SK-N-SH treated with all-trans-retinoic acid at 6 μM for 48 hours (cell line): ENCODE data around the gene TSPAN18.
A peak's percentile ranks its signal among the peaks of the same experiment; 100 is the strongest.

Source experiments
- ATAC-seq: fragments of 200-7000 bp; cut with Tn5 transposase; 3 replicates; pipeline ENCODE4 v1.9.1; 2020; ENCODE audit warnings: mild to moderate bottlenecking, moderate library complexity
- BACH2 ChIP-seq: fragments of 250-450 bp; sonication (Bioruptor Pico); IDR thresholded peaks from 2 replicates; pipeline ENCODE4 v1.9.0; 2021; ENCODE audit warnings: mild to moderate bottlenecking, borderline replicate concordance
- CREB5 ChIP-seq: fragments of 250-450 bp; sonication (Bioruptor Pico); IDR thresholded peaks from 2 replicates; pipeline ENCODE4 v1.5.1; 2020; ENCODE audit warnings: low read depth, mild to moderate bottlenecking, moderate library complexity
- CSDC2 ChIP-seq: fragments of 250-450 bp; sonication (Bioruptor Pico); IDR thresholded peaks from 2 replicates; pipeline ENCODE4 v1.5.0; 2020; ENCODE audit warnings: mild to moderate bottlenecking, moderate library complexity
- ESRRG ChIP-seq: fragments of 250-450 bp; sonication (Bioruptor Pico); IDR thresholded peaks from 2 replicates; pipeline ENCODE4 v1.6.1; 2021; ENCODE audit warnings: mild to moderate bottlenecking
- GLIS3 ChIP-seq: fragments of 250-450 bp; sonication (Bioruptor Pico); IDR thresholded peaks from 2 replicates; pipeline ENCODE4 v1.5.0; 2020; ENCODE audit warnings: mild to moderate bottlenecking, moderate library complexity
- ISL1 ChIP-seq: fragments of 250-450 bp; sonication (Bioruptor Pico); IDR thresholded peaks from 2 replicates; pipeline ENCODE4 v2.1.2; 2022; ENCODE audit warnings: mild to moderate bottlenecking, moderate library complexity
- OSR1 ChIP-seq: fragments of 250-450 bp; sonication (Bioruptor Pico); IDR thresholded peaks from 2 replicates; pipeline ENCODE4 v1.8.0; 2022; ENCODE audit warnings: moderate library complexity, mild to moderate bottlenecking, inconsistent platforms
- PATZ1 ChIP-seq: fragments of 250-450 bp; sonication (Bioruptor Pico); IDR thresholded peaks from 2 replicates; pipeline ENCODE4 v1.8.0; 2020; ENCODE audit warnings: mild to moderate bottlenecking, moderate library complexity, borderline replicate concordance
- PPARA ChIP-seq: fragments of 250-450 bp; sonication (Bioruptor Pico); IDR thresholded peaks from 2 replicates; pipeline ENCODE4 v1.5.0; 2020; ENCODE audit warnings: mild to moderate bottlenecking, borderline replicate concordance
- RARB ChIP-seq: fragments of 250-450 bp; sonication (Bioruptor Pico); IDR thresholded peaks from 2 replicates; pipeline ENCODE4 v1.8.0; 2021; ENCODE audit warnings: mild to moderate bottlenecking, moderate library complexity
- SNAI2 ChIP-seq: fragments of 250-450 bp; sonication (Bioruptor Pico); IDR thresholded peaks from 2 replicates; pipeline ENCODE4 v1.5.0; 2020; ENCODE audit warnings: mild to moderate bottlenecking, moderate library complexity
- TCF4 ChIP-seq: fragments of 250-450 bp; sonication (Bioruptor Pico); IDR thresholded peaks from 2 replicates; pipeline ENCODE4 v1.8.0; 2021; ENCODE audit warnings: mild to moderate bottlenecking, moderate library complexity, borderline replicate concordance
- TOX ChIP-seq: fragments of 250-450 bp; sonication (Bioruptor Pico); IDR thresholded peaks from 2 replicates; pipeline ENCODE4 v1.8.0; 2021; ENCODE audit warnings: mild to moderate bottlenecking, moderate library complexity, borderline replicate concordance
- TSHZ2 ChIP-seq: fragments of 250-450 bp; sonication (Bioruptor Pico); IDR thresholded peaks from 2 replicates; pipeline ENCODE4 v1.5.0; 2020; ENCODE audit warnings: mild to moderate bottlenecking, moderate library complexity
- ZC3H10 ChIP-seq: fragments of 250-450 bp; sonication (Bioruptor Pico); IDR thresholded peaks from 2 replicates; pipeline ENCODE4 v1.5.1; 2021; ENCODE audit warnings: mild to moderate bottlenecking, moderate library complexity
- ZFP3 ChIP-seq: fragments of 250-450 bp; sonication (Bioruptor Pico); IDR thresholded peaks from 2 replicates; pipeline ENCODE4 v1.5.0; 2020; ENCODE audit warnings: mild to moderate bottlenecking, moderate library complexity
- ZFP30 ChIP-seq: fragments of 450-650 bp; formaldehyde crosslinking; IDR thresholded peaks from 2 replicates; pipeline ENCODE4 v1.5.0; 2022; ENCODE audit warnings: mild to moderate bottlenecking, moderate library complexity
- ZNF70 ChIP-seq: fragments of 450-650 bp; formaldehyde crosslinking; IDR thresholded peaks from 2 replicates; pipeline ENCODE4 v1.5.0; 2020; ENCODE audit warnings: mild to moderate bottlenecking, moderate library complexity
- ZNF8 ChIP-seq: fragments of 450-650 bp; formaldehyde crosslinking; IDR thresholded peaks from 2 replicates; pipeline ENCODE4 v1.5.0; 2020; ENCODE audit warnings: mild to moderate bottlenecking, moderate library complexity

The TSPAN18 gene

GRCh38 chr11:44729713-44730112, 3.0 kb downstream of the TSPAN18 start:
- ATAC-seq, result no peak
- TF ChIP-seq CREB5 (CRISPR knock-in tag), result no peak
- no peak for TF ChIP-seq TCF4 (CRISPR knock-in tag)
- no peak for TF ChIP-seq ZNF8 (CRISPR knock-in tag)
- TF ChIP-seq ESRRG (CRISPR knock-in tag), result no peak
- no peak for TF ChIP-seq ZNF70 (CRISPR knock-in tag)
- no peak for TF ChIP-seq BACH2 (CRISPR knock-in tag)
- TF ChIP-seq TOX, result no peak
- no peak for TF ChIP-seq TSHZ2 (CRISPR knock-in tag)
- TF ChIP-seq PATZ1 (CRISPR knock-in tag), result no peak
- TF ChIP-seq ISL1 (CRISPR knock-in tag), result no peak
- no peak for TF ChIP-seq PPARA (CRISPR knock-in tag)
- no peak for TF ChIP-seq CSDC2 (CRISPR knock-in tag)
- TF ChIP-seq GLIS3, result no peak
- TF ChIP-seq ZFP30 (CRISPR knock-in tag), result no peak

GRCh38 chr11:44730775-44731174, 4.0 kb downstream of the TSPAN18 start:
- TF ChIP-seq ISL1 (CRISPR knock-in tag), result no peak
- no peak for TF ChIP-seq ZC3H10
- no peak for TF ChIP-seq CREB5 (CRISPR knock-in tag)
- TF ChIP-seq RARB (CRISPR knock-in tag), result no peak
- no peak for TF ChIP-seq ZFP3
- no peak for TF ChIP-seq OSR1 (CRISPR knock-in tag)
- no peak for TF ChIP-seq SNAI2 (CRISPR knock-in tag)
- TF ChIP-seq ESRRG (CRISPR knock-in tag), result no peak
- no peak for ATAC-seq

GRCh38 chr11:44731685-44732430, 5.1 kb downstream of the TSPAN18 start:
- peak; percentile 28; the same call in 1 of the 3 replicates for ATAC-seq
- TF ChIP-seq TSHZ2 (CRISPR knock-in tag), result peak; percentile 70
- TF ChIP-seq ESRRG (CRISPR knock-in tag), result 0 out of 2 replicates have a peak, but pooled peaks have one; percentile 5
- 0 out of 2 replicates have a peak, but pooled peaks have one; percentile 28 for TF ChIP-seq SNAI2 (CRISPR knock-in tag)
- TF ChIP-seq PPARA (CRISPR knock-in tag), result no peak
- TF ChIP-seq ZFP30 (CRISPR knock-in tag), result no peak
- TF ChIP-seq GLIS3, result 0 out of 2 replicates have a peak, but pooled peaks have one; percentile 37
- TF ChIP-seq TCF4 (CRISPR knock-in tag), result peak; percentile 78
